Forelimb muscle (tissue), 1 donor: ENCODE measurements around the gene PLEKHG4B. TPM values are rescaled to one million over a fixed set of nuclear protein-coding genes. Genes with fewer than 3 reads are reported as not detected.
"Not testable (repeated sequence)": the region's sequence is repeated elsewhere in the genome, so short reads cannot be mapped to it uniquely, and the experiment has no call there.

ENCODE experiments used
- DNase-seq: peaks from one replicate; pipeline ENCODE4 v3.0.0-alpha.2; 2013; ENCODE audit warnings: low read depth
- polyA plus RNA-seq: library from polyadenylated mRNA; unstranded; fragments of 120-200 nt; gene quantifications from one replicate; pipeline ENCODE4 v1.2.1, GENCODE V29; 2013; ENCODE audit not compliant: insufficient read length

Gene PLEKHG4B
- polyA plus RNA-seq, 1 donor, result 0.46 TPM

GRCh38 chr5:200985-201384, 109.0 kb downstream of the PLEKHG4B start:
- DNase-seq, result no peak

- DNase-seq, result no peak
These were observed 109.7 kb downstream of the PLEKHG4B start for GRCh38 chr5:201672-202071.

- DNase-seq, result no peak
These were observed 111.4 kb downstream of the PLEKHG4B start for GRCh38 chr5:203246-203930.

GRCh38 chr5:204001-204400, 112.0 kb downstream of the PLEKHG4B start:
- DNase-seq, result no peak

GRCh38 chr5:204462-204861, 112.5 kb downstream of the PLEKHG4B start:
- no peak for DNase-seq

GRCh38 chr5:204966-205670, 113.2 kb downstream of the PLEKHG4B start:
- DNase-seq, result no peak

- no peak for DNase-seq
These were observed 114.4 kb downstream of the PLEKHG4B start for GRCh38 chr5:206406-206805.

GRCh38 chr5:206927-207536, 115.1 kb downstream of the PLEKHG4B start:
- DNase-seq, result no peak

GRCh38 chr5:207599-207998, 115.6 kb downstream of the PLEKHG4B start:
- DNase-seq, result no peak

- no peak for DNase-seq
These were observed 116.6 kb downstream of the PLEKHG4B start for GRCh38 chr5:208449-209114.

- no peak for DNase-seq
These were observed 121.9 kb downstream of the PLEKHG4B start for GRCh38 chr5:213803-214395.

GRCh38 chr5:215256-215655, 123.3 kb downstream of the PLEKHG4B start:
- DNase-seq, result not testable (repeated sequence)

GRCh38 chr5:216076-216475, 124.1 kb downstream of the PLEKHG4B start:
- DNase-seq, result not testable (repeated sequence)

- peak; percentile 86 for DNase-seq
These were observed 125.8 kb downstream of the PLEKHG4B start, which contains the start of the genes CCDC127 and SDHA for GRCh38 chr5:217494-218456. CCDC127 (minus strand) TSS chr5:218153; CDS start chr5:216849, 1,304 bp downstream. SDHA (plus strand) TSS chr5:218320; CDS start chr5:218356, 36 bp downstream.

- no peak for DNase-seq
These were observed 126.7 kb downstream of the PLEKHG4B start for GRCh38 chr5:218457-219291.

GRCh38 chr5:219460-219863, 127.5 kb downstream of the PLEKHG4B start:
- DNase-seq, result no peak

GRCh38 chr5:219991-220390, 128.0 kb downstream of the PLEKHG4B start:
- DNase-seq, result no peak

- DNase-seq, result not testable (repeated sequence)
These were observed 131.2 kb downstream of the PLEKHG4B start for GRCh38 chr5:222951-223715.

GRCh38 chr5:223791-224190, 131.8 kb downstream of the PLEKHG4B start:
- no peak for DNase-seq
